Progenitor cell of endocrine pancreas (in vitro differentiated cells): ENCODE measurements around the gene CNTN2. TPM values are rescaled to one million over a fixed set of nuclear protein-coding genes. Genes with fewer than 3 reads are reported as not detected.

ENCODE experiments used
- DNase-seq: peaks from one replicate; pipeline ENCODE4 v3.0.0; 2021; ENCODE audit warnings: low spot score; ENCODE audit not compliant: unreplicated experiment
- H3K27ac Mint-ChIP-seq: 2 replicates; pipeline ENCODE4 v1.8.0; 2021; ENCODE audit warnings: mild to moderate bottlenecking, moderate library complexity, mixed read lengths
- H3K27me3 Mint-ChIP-seq: 2 replicates; pipeline ENCODE4 v1.8.0; 2021; ENCODE audit warnings: mixed read lengths
- H3K36me3 Mint-ChIP-seq: 2 replicates; pipeline ENCODE4 v1.8.0; 2022; ENCODE audit warnings: mixed read lengths; ENCODE audit not compliant: insufficient read depth
- H3K4me1 Mint-ChIP-seq: 2 replicates; pipeline ENCODE4 v1.8.0; 2021; ENCODE audit warnings: low read depth, mixed read lengths
- H3K4me3 Mint-ChIP-seq: 2 replicates; pipeline ENCODE4 v1.8.0; 2021; ENCODE audit warnings: low read depth, mild to moderate bottlenecking, moderate library complexity, mixed read lengths
- H3K9me3 Mint-ChIP-seq: 2 replicates; pipeline ENCODE4 v1.8.0; 2021; ENCODE audit warnings: low read depth, mixed read lengths
- CTCF ChIP-seq: fragments of 200-600 bp; sonication (generic); IDR thresholded peaks from one replicate; pipeline ENCODE4 v1.5.0; 2021; ENCODE audit warnings: antibody characterized with exemption, mild to moderate bottlenecking; ENCODE audit not compliant: unreplicated experiment
- total RNA-seq: library from RNA; stranded (reverse); gene quantifications from 2 replicates; pipeline ENCODE4 v1.2.1, GENCODE V29; 2021

The CNTN2 gene
- total RNA-seq, 1 donor from 2014 or later, result not detected

- H3K27me3 Mint-ChIP-seq, result peaks cover 25% of the 10 kb centered on the region
- no peak for TF ChIP-seq CTCF
- no peak overlapping the region for H3K27ac Mint-ChIP-seq
- no peak for DNase-seq
- peaks cover 2% of the 10 kb centered on the region for H3K4me1 Mint-ChIP-seq
- H3K4me3 Mint-ChIP-seq, result no peak overlapping the region
- no peaks in the 10 kb centered on the region for H3K9me3 Mint-ChIP-seq
- no peaks in the 10 kb centered on the region for H3K36me3 Mint-ChIP-seq
These were observed 18.3 kb upstream of the CNTN2 start for GRCh38 chr1:205024679-205025078.

- Mint-ChIP-seq H3K36me3 (no peaks in the 10 kb centered on the region), H3K4me3 (no peak overlapping the region), H3K27me3 (peaks cover 31% of the 10 kb centered on the region), H3K4me1 (peaks cover 2% of the 10 kb centered on the region), H3K9me3 (no peaks in the 10 kb centered on the region), H3K27ac (no peak overlapping the region)
- no peak for TF ChIP-seq CTCF
- no peak for DNase-seq
These were observed 17.8 kb upstream of the CNTN2 start for GRCh38 chr1:205025239-205025638.

GRCh38 chr1:205026181-205026580 is 16.8 kb upstream of the CNTN2 start:
- no peak for TF ChIP-seq CTCF
- no peaks in the 10 kb centered on the region for H3K9me3 Mint-ChIP-seq

GRCh38 chr1:205028390-205028789 is 14.6 kb upstream of the CNTN2 start:
- H3K36me3 Mint-ChIP-seq, result no peaks in the 10 kb centered on the region
- DNase-seq, result no peak
- no peak overlapping the region for H3K27ac Mint-ChIP-seq
- TF ChIP-seq CTCF, result no peak
- H3K27me3 Mint-ChIP-seq, result peaks cover 24% of the 10 kb centered on the region
- peaks cover 2% of the 10 kb centered on the region for H3K4me1 Mint-ChIP-seq
- no peak overlapping the region for H3K4me3 Mint-ChIP-seq
- H3K9me3 Mint-ChIP-seq, result no peaks in the 10 kb centered on the region

More at GRCh38 chr1:205026181-205026580, 16.8 kb upstream of the CNTN2 start:
- no peaks in the 10 kb centered on the region for H3K36me3 Mint-ChIP-seq
- peaks cover 34% of the 10 kb centered on the region for H3K27me3 Mint-ChIP-seq
- H3K4me3 Mint-ChIP-seq, result no peak overlapping the region
- DNase-seq, result no peak
- peaks cover 2% of the 10 kb centered on the region for H3K4me1 Mint-ChIP-seq
- no peak overlapping the region for H3K27ac Mint-ChIP-seq

GRCh38 chr1:205028924-205029323 is 14.1 kb upstream of the CNTN2 start:
- Mint-ChIP-seq H3K27me3 (peaks cover 24% of the 10 kb centered on the region), H3K4me1 (peaks cover 2% of the 10 kb centered on the region)
- no peak for DNase-seq

More at GRCh38 chr1:205028924-205029323, 14.1 kb upstream of the CNTN2 start:
- H3K36me3 Mint-ChIP-seq, result no peaks in the 10 kb centered on the region
- no peak overlapping the region for H3K27ac Mint-ChIP-seq
- no peaks in the 10 kb centered on the region for H3K9me3 Mint-ChIP-seq
- H3K4me3 Mint-ChIP-seq, result no peak overlapping the region
- no peak for TF ChIP-seq CTCF
